Measurements from ENCODE around the gene POLE. TPM values are rescaled to one million over a fixed set of nuclear protein-coding genes. Genes with fewer than 3 reads are reported as not detected.

POLE gene
- total and polyA plus RNA-seq, 2 experiments from 2014 or later = 26.6 to 34.2 TPM

- WGBS (ENCODE audit: low lambda C conversion rate, missing lambda C conversion rate) = 85% methylated on average over 16 of the region's 16 CpGs
- no peaks in the 10 kb centered on the region for H3K9me2 ChIP-seq (replicated peaks; ENCODE audit: insufficient read depth)
- H3K27me3 ChIP-seq = peaks cover 47% of the 10 kb centered on the region
- no peaks in the 10 kb centered on the region for H4K20me1 ChIP-seq (ENCODE audit: insufficient read depth, poor library complexity, severe bottlenecking)
- H3K27ac ChIP-seq = no peak overlapping the region
- H3K9me3 ChIP-seq (ENCODE audit: low read depth) = peaks cover 5% of the 10 kb centered on the region
- H3K4me3 ChIP-seq = no peak overlapping the region
- H3K4me1 ChIP-seq (ENCODE audit: insufficient read depth) = peaks cover 7% of the 10 kb centered on the region
- TF ChIP-seq CTCF (IDR thresholded peaks at IDR 0.05; ENCODE audit: poor library complexity) (no peak), EZH2 (IDR thresholded peaks at IDR 0.05; ENCODE audit: borderline replicate concordance) (no peak), EZH2phosphoT487 (IDR thresholded peaks at IDR 0.05; ENCODE audit: low read depth, severe bottlenecking, unreplicated experiment) (no peak)
- no peaks in the 10 kb centered on the region for H3K79me2 ChIP-seq
- no peak for DNase-seq (ENCODE audit: low spot score)
- H2AFZ ChIP-seq = no peak overlapping the region
- H3K4me2 ChIP-seq = no peak overlapping the region
- H3K36me3 ChIP-seq (replicated peaks; ENCODE audit: insufficient read depth, low read depth) = no peaks in the 10 kb centered on the region
These were observed 71.5 kb downstream of the POLE start for GRCh38 chr12:132615579-132616038.

- no peak overlapping the region for H3K4me2 ChIP-seq
- WGBS (ENCODE audit: low lambda C conversion rate, missing lambda C conversion rate) = 31% methylated on average over 18 of the region's 18 CpGs
These were observed 72.1 kb downstream of the POLE start for GRCh38 chr12:132614861-132615578.

GRCh38 chr12:132614029-132614428, 73.1 kb downstream of the POLE start:
- no peak overlapping the region for H3K4me2 ChIP-seq
- no peaks in the 10 kb centered on the region for H3K9me2 ChIP-seq (replicated peaks; ENCODE audit: insufficient read depth)
- H3K9me3 ChIP-seq (ENCODE audit: low read depth) = peaks cover 5% of the 10 kb centered on the region
- no peaks in the 10 kb centered on the region for H3K36me3 ChIP-seq (replicated peaks; ENCODE audit: insufficient read depth, low read depth)
- no peak overlapping the region for H2AFZ ChIP-seq
- no peaks in the 10 kb centered on the region for H3K79me2 ChIP-seq
- 81% methylated on average over 5 of the region's 5 CpGs for WGBS (ENCODE audit: low lambda C conversion rate, missing lambda C conversion rate)
- TF ChIP-seq CTCF (IDR thresholded peaks at IDR 0.05; ENCODE audit: poor library complexity) (no peak), EZH2phosphoT487 (IDR thresholded peaks at IDR 0.05; ENCODE audit: low read depth, severe bottlenecking, unreplicated experiment) (no peak), EZH2 (IDR thresholded peaks at IDR 0.05; ENCODE audit: borderline replicate concordance) (no peak)
- H4K20me1 ChIP-seq (ENCODE audit: insufficient read depth, poor library complexity, severe bottlenecking) = no peaks in the 10 kb centered on the region
- no peak for DNase-seq (ENCODE audit: low spot score)
- H3K27ac ChIP-seq = no peak overlapping the region
- H3K4me3 ChIP-seq = no peak overlapping the region
- peaks cover 7% of the 10 kb centered on the region for H3K4me1 ChIP-seq (ENCODE audit: insufficient read depth)
- H3K27me3 ChIP-seq = peaks cover 38% of the 10 kb centered on the region

More at GRCh38 chr12:132614861-132615578, 72.1 kb downstream of the POLE start:
- Histone ChIP-seq H3K27ac (no peak overlapping the region), H4K20me1 (ENCODE audit: insufficient read depth, poor library complexity, severe bottlenecking) (no peaks in the 10 kb centered on the region), H3K27me3 (peaks cover 43% of the 10 kb centered on the region), H3K79me2 (no peaks in the 10 kb centered on the region), H2AFZ (no peak overlapping the region), H3K4me3 (no peak overlapping the region), H3K9me2 (replicated peaks; ENCODE audit: insufficient read depth) (no peaks in the 10 kb centered on the region), H3K9me3 (ENCODE audit: low read depth) (peaks cover 5% of the 10 kb centered on the region), H3K36me3 (replicated peaks; ENCODE audit: insufficient read depth, low read depth) (no peaks in the 10 kb centered on the region), H3K4me1 (ENCODE audit: insufficient read depth) (peaks cover 7% of the 10 kb centered on the region)
- peak; percentile 89 for DNase-seq (ENCODE audit: low spot score)
- no peak for TF ChIP-seq EZH2 (IDR thresholded peaks at IDR 0.05; ENCODE audit: borderline replicate concordance)
- peak; percentile 92 for TF ChIP-seq CTCF (IDR thresholded peaks at IDR 0.05; ENCODE audit: poor library complexity)

Measured in hepatocyte (in vitro differentiated cells).